ENCODE measurements around the gene BRME1. TPM values are rescaled to one million over a fixed set of nuclear protein-coding genes. Genes with fewer than 3 reads are reported as not detected.

The BRME1 gene
- total RNA-seq, 2 donors from 2014 or later = 0.28 to 0.70 TPM

DNA sequence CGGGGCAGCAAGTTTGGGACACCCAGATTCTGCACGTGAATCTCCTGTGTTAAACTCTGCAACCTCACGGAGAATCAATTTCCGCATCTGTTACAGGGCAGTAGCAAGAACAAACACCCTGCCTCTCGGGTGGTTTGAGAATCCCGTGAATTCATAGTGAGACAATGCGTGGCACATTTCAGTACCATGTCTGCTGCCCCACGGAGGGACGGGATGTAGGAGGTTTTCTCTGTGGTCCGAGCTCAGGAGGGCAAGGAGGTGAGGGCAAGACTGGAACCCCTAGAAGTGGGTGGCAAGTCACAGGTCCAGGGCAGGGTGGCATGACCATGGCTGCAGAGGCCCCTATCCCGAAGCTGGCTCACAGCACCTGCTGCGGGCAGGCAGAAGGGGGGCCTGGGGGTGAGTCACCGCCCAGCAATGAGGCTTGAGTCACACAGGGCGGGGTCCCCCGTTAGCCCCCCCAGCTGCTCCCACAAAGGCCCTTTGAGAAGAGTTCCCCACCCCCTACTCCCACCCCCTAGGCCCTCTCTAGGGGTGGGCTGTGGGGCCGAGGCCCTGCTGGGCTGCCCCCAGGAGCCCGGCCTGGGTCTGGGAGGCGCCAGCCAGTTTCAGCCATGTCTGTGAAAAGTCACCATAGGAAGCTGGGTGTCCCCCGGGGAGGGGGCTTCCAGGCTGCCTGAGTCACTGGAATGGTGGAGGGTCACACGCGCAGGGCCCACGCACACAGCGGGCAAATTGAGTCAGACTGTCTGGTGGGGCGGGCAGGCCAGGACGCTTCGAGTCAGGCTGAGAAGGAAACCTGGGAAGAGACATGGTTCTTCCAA is 54.8 kb downstream of the BRME1 start:
- no peaks in the 10 kb centered on the region for H3K9me3 ChIP-seq
- H3K27ac ChIP-seq = peak overlapping the region; percentile 98 to 100
- TF ChIP-seq, protein P1, sequence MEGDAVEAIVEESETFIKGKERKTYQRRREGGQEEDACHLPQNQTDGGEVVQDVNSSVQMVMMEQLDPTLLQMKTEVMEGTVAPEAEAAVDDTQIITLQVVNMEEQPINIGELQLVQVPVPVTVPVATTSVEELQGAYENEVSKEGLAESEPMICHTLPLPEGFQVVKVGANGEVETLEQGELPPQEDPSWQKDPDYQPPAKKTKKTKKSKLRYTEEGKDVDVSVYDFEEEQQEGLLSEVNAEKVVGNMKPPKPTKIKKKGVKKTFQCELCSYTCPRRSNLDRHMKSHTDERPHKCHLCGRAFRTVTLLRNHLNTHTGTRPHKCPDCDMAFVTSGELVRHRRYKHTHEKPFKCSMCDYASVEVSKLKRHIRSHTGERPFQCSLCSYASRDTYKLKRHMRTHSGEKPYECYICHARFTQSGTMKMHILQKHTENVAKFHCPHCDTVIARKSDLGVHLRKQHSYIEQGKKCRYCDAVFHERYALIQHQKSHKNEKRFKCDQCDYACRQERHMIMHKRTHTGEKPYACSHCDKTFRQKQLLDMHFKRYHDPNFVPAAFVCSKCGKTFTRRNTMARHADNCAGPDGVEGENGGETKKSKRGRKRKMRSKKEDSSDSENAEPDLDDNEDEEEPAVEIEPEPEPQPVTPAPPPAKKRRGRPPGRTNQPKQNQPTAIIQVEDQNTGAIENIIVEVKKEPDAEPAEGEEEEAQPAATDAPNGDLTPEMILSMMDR (IDR thresholded peaks at IDR 0.05) = no peak
- no peaks in the 10 kb centered on the region for H3K27me3 ChIP-seq
- peaks cover 0 to 58% of the 10 kb centered on the region in 2 donors for H3K4me1 ChIP-seq
- H3K4me3 ChIP-seq = peak overlapping the region; percentile 12 to 41
- DNase-seq (ENCODE audit: low spot score) = peak; percentile 95
- no peaks in the 10 kb centered on the region for H3K36me3 ChIP-seq

DNA sequence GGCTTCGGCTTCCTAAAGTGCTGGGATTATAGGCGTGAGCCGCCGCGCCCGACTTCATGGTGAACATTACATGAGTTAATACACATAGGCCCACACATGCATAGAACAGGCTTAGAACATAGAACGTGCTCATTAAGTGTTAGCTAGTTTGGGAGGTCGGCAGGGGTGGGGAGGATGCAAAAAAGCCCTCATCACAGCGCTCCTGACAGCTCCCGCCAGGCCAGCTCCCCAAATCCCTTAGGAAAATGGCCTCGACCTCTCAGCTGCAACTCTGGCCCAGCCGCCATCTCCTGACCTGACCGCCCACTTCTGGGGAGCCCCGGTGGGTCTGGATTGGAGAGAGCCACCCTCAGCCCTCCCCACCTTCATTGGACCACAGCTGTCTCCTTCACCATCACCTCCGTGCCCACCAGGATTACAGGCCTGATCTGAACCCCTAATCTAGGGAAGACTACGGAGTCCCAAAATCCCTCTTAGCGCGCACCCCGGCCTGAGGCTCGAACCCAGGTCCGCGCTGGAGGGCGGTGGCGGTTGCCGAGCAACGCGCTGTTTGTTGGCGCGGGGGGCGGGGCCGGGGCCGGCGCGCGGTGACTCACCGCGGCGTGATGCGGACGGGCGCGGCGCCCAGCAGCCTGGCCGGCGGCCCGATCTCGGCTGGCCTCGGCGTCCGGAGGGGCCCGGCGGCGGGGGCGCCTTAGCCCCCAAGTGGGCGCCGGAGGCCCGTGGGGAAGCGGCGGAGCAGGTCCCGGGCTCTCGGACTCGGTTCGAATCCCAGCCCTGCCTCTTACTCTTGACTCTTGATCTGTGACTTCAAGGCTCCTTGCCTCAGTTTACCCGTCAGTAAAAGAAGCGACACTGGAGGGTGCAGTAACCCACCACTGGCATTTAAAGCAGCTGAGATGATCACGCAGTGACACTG is 55.7 kb downstream of the BRME1 start:
- Histone ChIP-seq H3K27me3 (no peaks in the 10 kb centered on the region), H3K36me3 (no peaks in the 10 kb centered on the region), H3K4me1 (peaks cover 0 to 64% of the 10 kb centered on the region in 2 donors), H3K9me3 (no peaks in the 10 kb centered on the region), H3K27ac (peak overlapping the region; percentile 98 to 100), H3K4me3 (peak overlapping the region; percentile 12 to 41)
- TF ChIP-seq, protein P1 (IDR thresholded peaks at IDR 0.05) = no peak
- DNase-seq (ENCODE audit: low spot score) = peak; percentile 83

DNA sequence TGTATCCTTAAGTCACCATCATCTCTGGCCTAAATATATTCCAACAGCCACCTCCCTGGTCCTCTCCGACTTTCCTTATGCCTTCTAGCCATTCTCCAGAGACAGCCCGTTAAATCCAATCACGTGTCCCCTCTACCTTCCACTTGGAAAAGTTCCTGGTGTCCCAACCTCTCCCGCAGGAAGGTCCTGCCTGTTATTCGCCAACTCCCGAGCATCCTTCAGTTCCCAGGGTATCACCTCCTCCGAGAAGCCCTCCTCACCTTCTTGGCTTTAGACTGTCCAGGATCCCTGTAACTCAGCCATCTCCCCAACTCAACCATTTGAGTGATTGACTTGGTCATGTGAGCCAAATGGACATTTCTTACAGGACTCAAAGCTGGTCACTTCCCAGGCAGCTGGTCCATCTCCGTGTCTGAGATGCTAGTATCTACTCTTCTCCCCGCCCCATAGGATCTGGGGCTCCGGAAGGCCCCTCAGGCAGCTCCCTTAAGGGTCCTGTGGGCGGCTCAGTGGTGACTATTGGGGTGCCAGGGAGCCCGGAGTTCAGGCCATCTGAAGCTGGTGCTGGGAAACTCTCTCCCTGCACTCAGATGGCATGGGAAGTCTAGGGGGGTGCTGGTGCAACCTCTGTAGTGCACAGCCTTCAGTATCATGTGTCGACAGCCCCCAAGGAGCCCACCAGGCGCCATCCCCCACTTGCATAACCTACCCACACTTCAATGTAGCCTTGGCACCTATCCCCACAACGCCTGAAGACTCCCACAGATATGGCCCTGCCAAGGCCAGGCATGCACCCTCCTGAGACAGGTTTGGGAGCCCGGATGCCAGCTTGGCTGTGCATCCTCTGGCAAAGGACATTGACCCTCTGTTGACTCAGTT is 56.9 kb downstream of the BRME1 start:
- Histone ChIP-seq H3K36me3 (no peaks in the 10 kb centered on the region), H3K9me3 (no peaks in the 10 kb centered on the region), H3K4me1 (peaks cover 0 to 66% of the 10 kb centered on the region in 2 donors), H3K4me3 (no peak overlapping the region), H3K27ac (peak overlapping the region; percentile 98 to 100), H3K27me3 (no peaks in the 10 kb centered on the region)
- TF ChIP-seq, protein P1 (IDR thresholded peaks at IDR 0.05) = no peak
- DNase-seq (ENCODE audit: low spot score) = no peak

DNA sequence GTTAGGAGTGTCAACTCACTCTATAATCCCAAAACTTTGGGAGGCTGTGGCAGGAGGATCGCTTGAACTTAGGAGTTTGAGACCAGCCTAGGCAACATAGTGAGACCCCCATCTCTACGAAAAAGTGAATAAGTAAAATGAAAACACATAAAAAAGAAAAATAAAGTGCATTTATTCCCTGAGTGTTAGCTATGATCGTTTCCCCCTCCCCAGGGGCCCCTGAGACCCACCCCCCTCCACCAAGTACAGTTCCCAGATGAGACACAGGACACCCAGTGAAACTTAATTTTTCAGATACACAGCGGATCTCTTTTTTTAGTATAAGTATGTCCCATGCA is 57.6 kb downstream of the BRME1 start:
- H3K9me3 ChIP-seq = no peaks in the 10 kb centered on the region
- H3K27ac ChIP-seq = peak overlapping the region; percentile 98 to 100
- DNase-seq (ENCODE audit: low spot score) = no peak
- no peaks in the 10 kb centered on the region for H3K36me3 ChIP-seq
- TF ChIP-seq, protein P1 (IDR thresholded peaks at IDR 0.05) = no peak
- no peaks in the 10 kb centered on the region for H3K27me3 ChIP-seq
- peaks cover 0 to 73% of the 10 kb centered on the region in 2 donors for H3K4me1 ChIP-seq
- no peak overlapping the region for H3K4me3 ChIP-seq

All from right atrium auricular region (tissue), 2 donors.